Thoracic aorta (tissue), 2 donors: ENCODE measurements around the gene ABLIM2. TPM values are rescaled to one million over a fixed set of nuclear protein-coding genes. Genes with fewer than 3 reads are reported as not detected.

ENCODE experiments used
- ATAC-seq: fragments of 150-250 bp; one replicate; pipeline ENCODE4 v1.8.0; 2017; ENCODE audit warnings: low read depth; ENCODE audit not compliant: insufficient number of reproducible peaks, low FRiP score
- DNase-seq: peaks from one replicate; pipeline ENCODE4 v3.0.0-alpha.2; 2020; ENCODE audit warnings: low spot score
- H3K27ac ChIP-seq, 2 donors: fragments of 200-600 bp; sonication (generic); 1 replicate in 1 of 2; 2 replicates in 1 of 2; pipeline ENCODE4 v1.5.1; 2016; ENCODE audit warnings: mild to moderate bottlenecking in 2 of 2, moderate library complexity in 2 of 2
- H3K27me3 ChIP-seq: fragments of 200-600 bp; sonication (generic); replicated peaks from 2 replicates; pipeline ENCODE4 v1.6.0; 2016; ENCODE audit warnings: mild to moderate bottlenecking; ENCODE audit not compliant: insufficient read depth
- H3K36me3 ChIP-seq: fragments of 200-600 bp; sonication (generic); one replicate; pipeline ENCODE4 v1.5.1; 2016
- H3K4me1 ChIP-seq, 2 donors: fragments of 200-600 bp; sonication (generic); 1 replicate in 1 of 2; 2 replicates in 1 of 2; pipeline versions ENCODE4 v1.5.1 to v1.6.0; 2016; ENCODE audit warnings: low read depth in 2 of 2, mild to moderate bottlenecking in 1 of 2; ENCODE audit not compliant: control insufficient read depth in 1 of 2
- H3K4me3 ChIP-seq: fragments of 200-600 bp; sonication (generic); 2 replicates; pipeline ENCODE4 v1.5.1; 2016; ENCODE audit warnings: mild to moderate bottlenecking
- H3K9me3 ChIP-seq: fragments of 200-600 bp; sonication (generic); 2 replicates; pipeline ENCODE4 v1.5.1; 2016
- CTCF ChIP-seq: fragments of 200-600 bp; sonication (generic); IDR thresholded peaks from one replicate; pipeline ENCODE4 v1.5.1; 2019; ENCODE audit warnings: antibody characterized with exemption
- total RNA-seq, 2 donors: library from RNA; depleted of rRNA; stranded (reverse); fragments of >200 nt; gene quantifications; one replicate each; pipeline versions ENCODE4 v1.1.0 to v1.2.3, GENCODE V29; 2016

Gene ABLIM2
- total RNA-seq, 2 donors from 2014 or later: 25.6 to 28.6 TPM

- Histone ChIP-seq H3K27ac (no peak overlapping the region), H3K4me1 (no peaks in the 10 kb centered on the region), H3K27me3 (no peaks in the 10 kb centered on the region), H3K36me3 (peaks cover 3% of the 10 kb centered on the region), H3K9me3 (no peaks in the 10 kb centered on the region), H3K4me3 (no peak overlapping the region)
- DNase-seq (no peak), ATAC-seq (no peak)
- no peak for TF ChIP-seq CTCF
Measured at GRCh38 chr4:8041868-8042267, 116.7 kb downstream of the ABLIM2 start.

DNA sequence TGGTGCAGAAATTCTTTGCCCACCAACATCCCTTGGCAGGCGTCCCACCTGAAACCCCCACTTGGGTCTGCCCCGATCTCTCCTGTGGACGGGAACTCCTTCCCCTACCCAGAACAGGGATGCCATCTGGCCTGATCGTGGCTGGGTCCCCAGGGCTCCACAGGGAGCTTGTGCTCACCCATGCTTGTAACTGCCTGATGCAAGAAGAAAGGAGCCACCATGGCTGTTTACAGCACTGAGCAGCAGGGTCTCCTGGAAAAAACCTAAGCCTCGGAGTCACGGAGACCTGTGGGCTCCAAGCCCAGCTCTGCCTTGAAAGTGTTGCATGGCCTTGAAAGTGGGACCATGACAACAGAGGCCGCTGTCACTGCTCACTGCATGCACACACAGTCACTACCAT, 117.4 kb downstream of the ABLIM2 start:
- Histone ChIP-seq H3K9me3 (no peaks in the 10 kb centered on the region), H3K4me3 (no peak overlapping the region), H3K27ac (no peak overlapping the region), H3K27me3 (no peaks in the 10 kb centered on the region), H3K4me1 (no peaks in the 10 kb centered on the region), H3K36me3 (peaks cover 6% of the 10 kb centered on the region)
- no peak for DNase-seq
- no peak for ATAC-seq
- TF ChIP-seq CTCF: no peak

DNA sequence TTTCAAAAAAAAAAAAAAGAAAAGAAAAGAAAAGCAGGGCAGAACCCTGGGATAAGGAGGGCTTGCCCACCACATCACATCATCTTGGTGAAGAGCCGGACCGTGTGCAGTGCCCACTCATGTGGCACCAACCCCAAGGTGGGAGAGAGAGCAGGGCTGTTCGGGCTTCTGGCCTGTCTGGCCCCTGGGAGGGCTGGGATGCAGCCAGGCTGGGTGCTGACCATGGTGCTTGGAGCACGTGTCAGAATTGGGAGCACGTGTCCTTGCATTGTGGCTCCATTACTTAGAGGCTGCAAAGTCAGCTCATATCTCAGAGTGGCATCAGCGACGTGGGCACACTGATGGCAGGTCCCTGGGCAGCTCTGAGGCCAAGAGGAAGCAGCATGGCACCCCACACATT, 118.0 kb downstream of the ABLIM2 start:
- ATAC-seq (no peak), DNase-seq (no peak)
- no peak for TF ChIP-seq CTCF
- no peak overlapping the region for H3K27ac ChIP-seq
- H3K36me3 ChIP-seq: peaks cover 8% of the 10 kb centered on the region
- H3K4me1 ChIP-seq: no peaks in the 10 kb centered on the region
- no peaks in the 10 kb centered on the region for H3K9me3 ChIP-seq
- no peak overlapping the region for H3K4me3 ChIP-seq
- H3K27me3 ChIP-seq: no peaks in the 10 kb centered on the region

- TF ChIP-seq CTCF: no peak
- no peaks in the 10 kb centered on the region for H3K4me1 ChIP-seq
- H3K9me3 ChIP-seq: no peaks in the 10 kb centered on the region
- DNase-seq: no peak
- H3K36me3 ChIP-seq: peaks cover 8% of the 10 kb centered on the region
- H3K4me3 ChIP-seq: no peak overlapping the region
- no peak overlapping the region for H3K27ac ChIP-seq
- no peak for ATAC-seq
- no peaks in the 10 kb centered on the region for H3K27me3 ChIP-seq
Measured at GRCh38 chr4:8039853-8040252, 118.8 kb downstream of the ABLIM2 start.

GRCh38 chr4:8039290-8039689, 119.3 kb downstream of the ABLIM2 start:
- no peak for ATAC-seq
- Histone ChIP-seq H3K27ac (no peak overlapping the region), H3K9me3 (no peaks in the 10 kb centered on the region), H3K36me3 (peaks cover 8% of the 10 kb centered on the region), H3K4me1 (no peaks in the 10 kb centered on the region), H3K4me3 (no peak overlapping the region), H3K27me3 (no peaks in the 10 kb centered on the region)
- TF ChIP-seq CTCF: no peak
- DNase-seq: no peak
